OCI-LY1 (cell line): ENCODE results near the gene MERTK.
"Not testable (repeated sequence)": the region's sequence is repeated elsewhere in the genome, so short reads cannot be mapped to it uniquely, and the experiment has no call there.

Source experiments
- CTCF ChIP-seq: fragments of 200-600 bp; sonication (generic), shearing (Covaris generic); IDR thresholded peaks from 2 replicates; pipeline ENCODE4 v1.5.1; 2017; ENCODE audit warnings: mild to moderate bottlenecking, antibody characterized with exemption, low read length, moderate library complexity, mixed read lengths
- EZH2 ChIP-seq: fragments of 200-600 bp; sonication (generic), shearing (Covaris generic); IDR thresholded peaks from 2 replicates; pipeline ENCODE4 v1.8.0; 2017; ENCODE audit warnings: borderline replicate concordance, mixed run types, mild to moderate bottlenecking, antibody characterized with exemption, low read length, moderate library complexity, mixed read lengths

GRCh38 chr2:111850646-111851045 is 47.8 kb upstream of the MERTK start:
- not testable (repeated sequence) for TF ChIP-seq EZH2, CTCF
